AG04450 (cell line): ENCODE measurements around the gene CNTN5. TPM values are rescaled to one million over a fixed set of nuclear protein-coding genes. Genes with fewer than 3 reads are reported as not detected.

Experiments
- CTCF ChIA-PET: fragments of 300-600, 350-600 bp; formaldehyde crosslinking; extraction: SDS; loops from one replicate; lab custom pipeline; 2022; ENCODE audit warnings: antibody characterized with exemption, inconsistent platforms; lab: Charles Lee
- POLR2A ChIA-PET: fragments of 350-600 bp; formaldehyde crosslinking; extraction: SDS; loops from one replicate; lab custom pipeline; 2021; ENCODE audit warnings: antibody characterized with exemption, inconsistent platforms; lab: Yijun Ruan, JAX
- DNase-seq: peaks from one replicate; pipeline ENCODE4 v3.0.0-alpha.2; 2011; ENCODE audit warnings: low read depth, low spot score
- H3K27ac ChIP-seq: one replicate; pipeline ENCODE4 v1.5.1; 2012; ENCODE audit warnings: low read depth, low read length, control low read depth
- H3K27me3 ChIP-seq: one replicate; pipeline ENCODE4 v1.6.0; 2012; ENCODE audit warnings: low read length; ENCODE audit not compliant: control insufficient read depth, insufficient read depth
- H3K4me3 ChIP-seq: 2 replicates; pipeline ENCODE4 v1.5.1; 2011; ENCODE audit warnings: mild to moderate bottlenecking, low read depth, low read length, control low read depth
- H3K9me3 ChIP-seq: 2 replicates; pipeline ENCODE4 v1.5.1; 2012; ENCODE audit warnings: low read length; ENCODE audit not compliant: control insufficient read depth, insufficient read depth
- polyA plus RNA-seq: library from polyadenylated mRNA; depleted of rRNA; stranded (reverse); fragments of >200 nt; gene quantifications from 2 replicates; pipeline ENCODE4 v1.2.3, GENCODE V29; 2011
- TF ChIP-seq, protein P1 (sequence below): IDR thresholded peaks from 2 replicates; pipeline ENCODE4 v1.5.1; 2011; ENCODE audit warnings: low read depth, low read length, control low read depth, inconsistent platforms

CNTN5 gene
- polyA plus RNA-seq, 1 experiment: not detected

DNA sequence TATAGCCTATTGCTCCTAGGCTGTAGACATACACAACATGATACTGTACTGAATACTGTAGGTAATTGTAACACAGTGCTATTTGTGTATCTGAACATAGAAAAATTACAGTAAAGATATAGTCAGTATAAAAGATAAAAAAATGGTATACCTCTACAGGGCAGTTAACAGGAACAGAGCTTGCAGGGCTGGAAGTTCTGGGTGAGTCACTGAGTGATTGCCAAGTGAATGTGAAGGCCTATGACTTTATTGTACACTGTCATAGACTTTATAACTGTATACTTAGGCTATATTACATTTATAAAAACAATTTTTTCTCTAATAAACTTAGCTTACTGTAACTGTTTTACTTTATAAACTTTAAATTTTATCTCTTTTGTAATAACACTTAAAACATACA is 1334.0 kb downstream of the CNTN5 start:
- Histone ChIP-seq H3K4me3 (no peak overlapping the region), H3K9me3 (no peaks in the 10 kb centered on the region), H3K27me3 (no peaks in the 10 kb centered on the region), H3K27ac (no peak overlapping the region)
- CTCF ChIA-PET: no interaction called here
- no peak for DNase-seq
- POLR2A ChIA-PET: no interaction called here
- TF ChIP-seq, protein P1, sequence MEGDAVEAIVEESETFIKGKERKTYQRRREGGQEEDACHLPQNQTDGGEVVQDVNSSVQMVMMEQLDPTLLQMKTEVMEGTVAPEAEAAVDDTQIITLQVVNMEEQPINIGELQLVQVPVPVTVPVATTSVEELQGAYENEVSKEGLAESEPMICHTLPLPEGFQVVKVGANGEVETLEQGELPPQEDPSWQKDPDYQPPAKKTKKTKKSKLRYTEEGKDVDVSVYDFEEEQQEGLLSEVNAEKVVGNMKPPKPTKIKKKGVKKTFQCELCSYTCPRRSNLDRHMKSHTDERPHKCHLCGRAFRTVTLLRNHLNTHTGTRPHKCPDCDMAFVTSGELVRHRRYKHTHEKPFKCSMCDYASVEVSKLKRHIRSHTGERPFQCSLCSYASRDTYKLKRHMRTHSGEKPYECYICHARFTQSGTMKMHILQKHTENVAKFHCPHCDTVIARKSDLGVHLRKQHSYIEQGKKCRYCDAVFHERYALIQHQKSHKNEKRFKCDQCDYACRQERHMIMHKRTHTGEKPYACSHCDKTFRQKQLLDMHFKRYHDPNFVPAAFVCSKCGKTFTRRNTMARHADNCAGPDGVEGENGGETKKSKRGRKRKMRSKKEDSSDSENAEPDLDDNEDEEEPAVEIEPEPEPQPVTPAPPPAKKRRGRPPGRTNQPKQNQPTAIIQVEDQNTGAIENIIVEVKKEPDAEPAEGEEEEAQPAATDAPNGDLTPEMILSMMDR: no peak

DNA sequence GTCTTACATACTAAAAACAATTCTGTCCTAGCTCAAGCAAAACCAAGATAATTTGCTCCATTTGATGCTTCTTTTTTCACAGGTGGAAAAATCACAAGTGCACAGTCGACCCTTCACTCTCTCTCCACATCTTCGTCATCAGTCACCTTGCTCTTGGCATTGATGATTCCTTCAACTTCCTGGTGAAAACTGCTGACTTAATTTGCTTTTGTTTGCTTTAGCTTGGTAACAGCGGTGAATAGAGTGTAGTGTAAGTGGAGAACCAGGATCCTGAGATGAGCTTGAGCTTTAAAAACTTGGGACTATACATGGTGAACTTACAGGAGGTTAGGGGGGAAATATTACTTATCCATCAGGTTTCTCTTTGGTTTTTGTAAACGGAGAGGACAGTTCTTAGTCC is 1335.3 kb downstream of the CNTN5 start:
- DNase-seq: no peak

DNA sequence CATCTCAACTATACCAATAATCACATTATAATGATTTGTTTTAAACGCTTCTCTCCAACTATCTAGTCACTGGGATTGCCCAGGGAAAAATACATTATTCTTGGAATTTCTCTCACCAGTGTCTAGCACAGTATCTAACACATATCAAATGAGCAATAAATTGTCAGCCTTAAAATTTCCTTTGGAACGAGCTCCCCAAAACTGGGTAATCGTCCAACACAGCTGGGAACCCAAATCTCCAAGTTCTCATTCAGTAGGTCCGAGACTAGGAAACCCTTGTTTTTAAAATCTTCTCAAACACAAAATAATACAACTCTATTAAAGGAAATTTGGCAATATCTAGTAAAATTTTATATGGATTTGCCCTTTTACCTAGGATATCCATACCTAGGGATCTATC is 1338.5 kb downstream of the CNTN5 start:
- H3K4me3 ChIP-seq: no peak overlapping the region
- DNase-seq: no peak
- ChIA-PET CTCF (no interaction called here), POLR2A (no interaction called here)
- no peaks in the 10 kb centered on the region for H3K27me3 ChIP-seq
- H3K9me3 ChIP-seq: no peaks in the 10 kb centered on the region
- TF ChIP-seq, protein P1: no peak
- no peak overlapping the region for H3K27ac ChIP-seq

More for the DNA sequence above, 1335.3 kb downstream of the CNTN5 start:
- no peak overlapping the region for H3K27ac ChIP-seq
- H3K4me3 ChIP-seq: no peak overlapping the region
- ChIA-PET CTCF (no interaction called here), POLR2A (no interaction called here)
- TF ChIP-seq, protein P1: no peak
- H3K9me3 ChIP-seq: no peaks in the 10 kb centered on the region
- H3K27me3 ChIP-seq: no peaks in the 10 kb centered on the region

DNA sequence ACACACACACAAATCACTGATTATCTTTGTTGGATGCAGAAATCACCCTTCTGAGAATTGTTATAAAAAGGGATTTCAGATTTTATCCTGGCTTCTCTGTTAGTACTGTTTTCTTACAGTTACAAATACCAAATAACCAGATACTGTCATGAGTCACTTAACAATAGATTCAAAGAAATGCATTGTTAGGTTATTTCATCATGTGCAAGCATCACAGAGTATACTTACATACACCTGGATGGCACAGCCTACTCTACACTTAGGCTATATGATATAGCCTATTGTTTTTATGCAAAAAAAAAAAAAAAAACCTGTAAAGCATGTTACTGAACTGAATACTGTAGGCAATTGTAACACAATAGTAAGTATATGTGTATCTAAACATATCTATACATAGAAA is 1347.1 kb downstream of the CNTN5 start:
- TF ChIP-seq, protein P1: no peak
- CTCF ChIA-PET: no interaction called here
- DNase-seq: no peak
- Histone ChIP-seq H3K27ac (no peak overlapping the region), H3K27me3 (no peaks in the 10 kb centered on the region), H3K9me3 (no peaks in the 10 kb centered on the region), H3K4me3 (no peak overlapping the region)
- POLR2A ChIA-PET: no interaction called here

DNA sequence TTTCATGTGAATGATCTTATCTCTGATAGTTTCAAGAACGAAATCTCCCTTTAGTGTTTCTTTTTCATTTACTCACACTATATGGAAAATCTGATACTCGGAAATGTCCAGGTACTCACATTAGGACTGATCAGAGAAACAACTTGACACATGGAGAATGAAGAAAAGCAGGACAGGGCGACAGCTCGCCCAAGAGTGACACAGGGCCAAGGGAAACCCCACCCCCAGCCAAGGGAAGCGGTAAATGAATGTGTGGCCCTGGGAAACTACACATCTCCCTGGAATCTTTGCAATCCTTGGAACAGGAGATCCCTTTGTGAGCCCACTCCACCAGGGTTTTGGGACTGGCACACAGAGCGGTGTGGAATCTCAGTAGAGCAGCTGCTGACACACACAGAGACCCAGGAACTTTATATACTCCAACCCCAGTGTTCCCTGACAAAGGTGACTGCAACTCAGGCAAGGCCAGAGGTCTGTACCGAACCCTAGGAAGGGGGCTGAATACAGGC is 1362.7 kb downstream of the CNTN5 start:
- ChIA-PET CTCF (no interaction called here), POLR2A (no interaction called here)
- Histone ChIP-seq H3K27ac (no peak overlapping the region), H3K9me3 (no peaks in the 10 kb centered on the region; the same call in 1 of the 2 replicates), H3K4me3 (no peak overlapping the region), H3K27me3 (peaks cover 2% of the 10 kb centered on the region)
- no peak for DNase-seq
- TF ChIP-seq, protein P1: no peak
